NCI-H345 (cell line): Measurements from ENCODE around the gene ERICH6.

Experiments used
- DNase-seq: peaks from one replicate; lab custom pipeline; 2025; lab: John Stamatoyannopoulos, UW

Gene ERICH6

DNA sequence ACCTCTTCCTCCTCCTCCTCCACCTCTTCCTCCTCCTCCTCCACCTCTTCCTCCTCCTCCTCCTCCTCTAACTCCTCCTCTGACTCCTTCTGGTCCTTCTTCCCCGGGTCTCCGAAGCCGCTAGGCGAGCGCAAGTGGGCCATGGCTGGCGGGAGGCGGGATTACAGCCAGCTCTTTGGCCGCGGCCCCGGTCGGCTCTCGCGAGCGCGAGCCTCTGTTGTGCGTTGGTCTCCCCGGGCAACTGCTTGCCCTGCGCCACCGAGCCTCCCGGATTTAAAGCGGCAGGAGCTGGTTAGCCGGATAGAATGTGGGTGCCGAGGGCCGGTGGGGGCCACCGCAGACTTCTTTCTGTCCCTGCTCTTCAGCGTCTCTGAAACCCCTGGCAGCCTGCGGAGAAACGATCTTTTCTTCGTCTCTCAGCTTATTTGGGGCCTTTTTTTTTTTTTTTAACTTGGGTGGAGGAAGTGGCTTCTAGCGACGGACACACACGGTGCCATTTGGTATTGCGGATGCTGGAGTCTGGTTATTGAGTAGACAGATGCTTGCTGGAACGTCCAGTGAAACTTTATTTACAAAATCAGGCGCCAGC, at the start of gene ERICH6:
TSS of gene ERICH6 (minus strand) at position 165 of the 589 bp plus-strand sequence. CDS start at position 143, 22 bp downstream.
- DNase-seq = peak; percentile 81

DNA sequence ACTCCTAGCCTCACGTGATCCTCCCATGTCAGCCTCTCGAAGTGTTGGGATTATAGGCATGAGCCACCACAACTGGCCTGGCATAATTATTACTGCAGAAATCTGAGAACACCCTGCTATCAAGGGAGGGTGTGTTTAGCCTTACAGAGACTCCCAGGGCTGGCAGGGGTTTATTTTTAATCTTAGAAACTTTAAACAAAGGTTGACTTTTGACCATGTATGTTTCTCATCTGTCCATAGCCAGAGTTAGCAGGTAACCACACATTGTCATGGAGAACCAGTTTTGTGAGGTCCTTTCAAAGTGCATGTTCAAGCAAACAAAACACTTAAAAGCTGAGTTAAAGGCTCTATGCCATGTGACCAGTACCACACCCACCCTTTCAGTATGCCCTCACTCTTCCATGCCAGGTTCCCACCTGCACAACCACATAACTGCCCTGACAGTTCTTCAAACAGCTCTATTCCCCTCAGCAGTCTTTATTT, 48.1 kb upstream of the ERICH6 start:
- peak; percentile 60 for DNase-seq

DNA sequence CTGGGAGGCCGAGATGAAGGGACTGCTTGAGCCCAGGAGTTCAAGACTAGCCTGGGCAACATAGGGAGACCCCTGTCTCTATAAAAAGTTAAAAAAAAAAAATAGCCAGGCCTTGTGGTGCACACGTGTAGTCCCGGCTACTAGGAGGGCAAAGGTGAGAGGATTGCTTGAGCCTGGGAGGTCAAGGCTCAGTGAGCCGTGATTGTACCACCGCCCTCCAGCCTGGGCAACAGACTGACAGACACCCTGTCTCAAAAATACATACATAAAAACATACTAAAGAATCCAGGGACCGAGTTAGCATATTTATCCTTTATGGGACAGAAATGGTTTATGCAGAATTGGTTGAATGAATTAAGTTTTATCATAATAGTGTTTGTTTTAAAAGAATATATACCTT, 45.5 kb upstream of the ERICH6 start:
- DNase-seq = no peak

DNA sequence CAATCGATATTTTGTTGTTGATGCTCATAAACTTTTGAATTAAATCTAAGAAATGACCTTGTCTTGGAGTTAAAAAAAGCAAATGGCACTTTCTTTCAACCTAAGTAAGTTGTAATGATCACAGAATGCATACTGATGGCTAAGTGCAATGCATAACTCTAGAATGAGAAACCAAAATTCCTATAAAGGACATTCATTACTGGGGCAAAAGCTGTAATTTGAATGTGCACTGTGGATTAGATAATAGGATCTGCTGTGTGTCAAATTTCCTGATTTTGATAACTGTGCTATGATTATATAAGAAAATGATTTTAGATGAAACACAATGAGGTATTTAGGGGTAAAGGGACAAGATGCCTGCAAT, 44.9 kb upstream of the ERICH6 start:
- no peak for DNase-seq

DNA sequence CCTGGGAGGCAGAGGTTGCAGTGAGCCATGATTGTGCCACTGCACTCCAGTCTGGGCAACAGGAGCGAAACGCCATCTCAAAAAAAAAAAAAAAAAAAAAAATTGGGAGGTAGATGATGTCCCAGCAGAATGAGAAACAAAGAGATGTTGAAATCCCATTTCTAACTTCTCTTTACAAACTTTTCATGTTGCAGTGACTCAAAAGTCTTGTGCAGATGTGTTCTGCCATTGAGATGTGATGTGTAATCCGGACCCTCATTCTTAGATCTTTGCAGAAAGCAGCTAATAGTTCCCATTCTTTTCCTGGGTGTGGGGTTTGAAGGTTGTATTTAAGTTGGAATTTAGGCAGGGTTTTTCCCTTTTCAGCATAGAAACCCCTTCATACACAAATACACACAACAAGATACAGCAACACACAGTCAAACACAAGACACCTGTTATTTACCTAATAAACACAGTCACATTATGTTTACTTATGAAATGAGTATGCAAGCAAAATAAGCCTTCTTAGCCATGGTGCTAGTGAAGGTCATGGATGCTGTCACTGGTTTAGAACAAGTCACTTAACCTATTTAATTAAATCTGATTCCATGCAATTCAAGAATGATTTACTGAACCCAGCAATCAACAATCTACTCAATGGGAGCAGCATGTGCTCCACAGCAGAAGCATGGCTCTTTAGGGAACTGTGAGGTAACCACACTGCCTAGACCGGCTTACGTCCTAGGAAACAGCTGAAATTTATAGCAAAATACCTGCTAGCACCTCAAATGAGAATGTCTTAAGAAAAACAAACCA, 44.4 kb upstream of the ERICH6 start:
- no peak for DNase-seq

DNA sequence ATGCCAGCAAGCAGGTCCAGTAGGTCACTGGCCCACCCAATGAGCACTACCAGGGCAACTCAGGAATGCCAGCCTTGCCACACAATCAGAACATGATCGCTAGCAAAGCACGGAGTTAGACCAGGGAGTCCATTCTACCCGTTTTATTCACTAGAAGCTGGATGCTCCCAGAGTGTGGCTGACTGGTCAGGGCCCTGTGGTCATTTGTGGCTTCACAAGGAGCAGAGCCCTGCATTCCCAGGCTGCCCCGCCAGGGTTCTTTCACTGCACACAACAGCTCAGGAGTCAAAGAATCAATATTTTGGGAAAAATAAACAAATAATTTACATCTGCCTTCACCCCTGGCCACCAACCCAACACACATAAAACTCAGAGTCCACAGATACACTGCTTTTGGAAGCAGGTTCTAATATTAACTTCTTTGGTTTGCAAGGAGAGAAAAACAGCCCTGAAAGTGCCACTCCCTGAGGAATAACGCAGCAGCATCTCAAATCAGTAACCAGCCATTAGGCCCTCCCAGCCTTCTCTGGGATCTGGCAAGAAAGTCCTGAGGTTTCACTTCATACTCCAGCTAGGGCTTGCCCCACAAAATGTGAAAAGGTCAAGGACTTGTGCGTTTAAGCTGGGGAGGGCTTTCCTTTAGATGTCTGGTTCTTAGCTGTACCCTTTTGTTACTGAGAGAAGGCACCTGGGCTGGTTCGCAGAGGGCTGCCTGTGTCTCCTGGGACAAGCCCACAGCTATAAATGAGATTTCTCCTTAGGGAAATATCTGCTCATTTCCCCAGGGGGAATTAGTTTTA, 43.3 kb upstream of the ERICH6 start:
- DNase-seq = no peak

DNA sequence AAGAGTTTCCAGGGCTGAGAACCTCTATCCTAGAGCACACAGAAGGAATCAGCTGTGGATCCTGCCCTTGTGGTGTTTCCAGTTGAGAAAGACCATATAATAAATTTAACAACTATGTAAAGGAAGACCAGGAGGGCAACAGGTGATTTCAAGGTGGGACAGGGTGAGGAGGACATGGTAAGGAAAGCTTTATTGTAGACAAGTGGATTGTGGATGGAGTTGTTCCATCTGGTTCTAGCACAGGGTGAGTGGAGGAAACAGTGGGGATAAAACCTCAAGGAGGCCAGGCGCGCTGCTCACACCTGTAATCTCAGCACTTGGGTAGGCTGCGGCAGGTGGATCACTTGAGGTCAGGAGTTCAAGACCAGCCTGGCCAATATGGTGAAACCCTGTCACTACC, 42.1 kb upstream of the ERICH6 start:
- no peak for DNase-seq

DNA sequence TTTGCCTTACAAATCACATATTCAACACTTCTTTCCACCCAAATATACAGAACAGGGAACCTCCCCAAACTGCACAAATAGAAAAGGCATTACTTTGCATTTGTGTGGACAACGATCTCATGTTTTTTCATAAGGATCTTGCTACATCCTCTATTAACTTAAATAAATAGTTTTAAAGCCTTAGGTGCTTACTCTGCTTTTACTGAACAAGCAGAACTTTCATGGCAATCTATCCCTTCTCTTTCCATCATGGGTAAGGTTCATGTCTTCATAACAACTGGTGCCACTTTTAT, 41.1 kb upstream of the ERICH6 start:
- no peak for DNase-seq

DNA sequence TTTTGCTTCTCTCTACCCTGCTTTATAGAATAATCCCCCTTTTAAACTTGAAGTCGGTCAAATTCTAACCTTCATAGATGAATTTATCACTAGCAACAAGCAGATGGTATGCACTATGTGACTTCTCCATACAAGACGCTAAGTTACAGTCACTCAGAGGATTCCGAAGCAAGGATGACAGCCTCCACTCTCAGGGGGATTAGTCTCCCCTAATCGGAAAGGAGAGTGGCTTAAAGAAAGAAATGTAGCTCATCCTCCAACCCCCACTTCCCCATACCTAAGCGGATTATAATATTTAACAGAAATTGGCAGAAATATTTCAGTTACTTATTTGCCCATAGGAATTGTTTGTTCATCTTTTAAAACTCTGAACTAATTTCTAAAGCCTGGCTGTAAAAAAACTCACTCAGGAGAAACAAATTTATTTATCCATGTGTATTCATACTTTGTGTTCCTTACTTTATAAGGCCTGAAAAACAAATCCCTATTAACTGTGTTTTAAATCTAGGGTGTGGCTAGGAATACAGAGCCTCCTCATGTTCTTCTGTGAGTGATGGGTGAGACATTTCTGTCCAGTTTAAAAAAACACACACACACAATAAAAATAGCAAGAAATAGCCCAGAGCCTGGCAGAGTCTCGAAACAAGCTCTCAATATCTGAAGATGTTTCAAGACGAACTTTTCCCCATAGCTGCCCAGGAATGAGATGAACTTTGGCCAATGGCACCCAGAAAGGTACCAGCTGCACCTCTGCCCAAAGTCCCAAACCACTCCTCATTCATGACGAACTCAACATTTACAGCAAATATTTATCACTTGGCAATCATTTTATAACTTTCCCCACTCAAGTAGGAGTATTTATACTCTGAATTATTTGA, 40.6 kb upstream of the ERICH6 start:
- DNase-seq = no peak

DNA sequence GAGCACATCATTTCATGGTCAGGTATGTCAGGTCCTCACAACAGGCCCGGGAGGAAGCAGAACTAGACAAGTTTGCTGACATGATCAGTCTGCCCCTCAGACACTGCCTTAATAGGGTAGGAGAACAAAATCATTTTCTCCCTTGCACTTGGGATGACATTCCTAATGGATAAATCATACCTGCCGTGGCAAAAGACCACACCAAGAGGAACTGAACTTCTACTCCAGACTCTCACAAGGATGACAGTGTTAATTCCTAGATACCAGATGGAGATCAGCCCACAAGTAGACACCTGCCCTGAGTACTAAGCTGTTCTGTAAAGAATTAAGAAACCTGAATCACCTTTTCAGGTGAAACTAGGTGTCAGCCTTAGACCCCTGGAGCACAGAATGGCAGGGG, 39.8 kb upstream of the ERICH6 start:
- DNase-seq = no peak

DNA sequence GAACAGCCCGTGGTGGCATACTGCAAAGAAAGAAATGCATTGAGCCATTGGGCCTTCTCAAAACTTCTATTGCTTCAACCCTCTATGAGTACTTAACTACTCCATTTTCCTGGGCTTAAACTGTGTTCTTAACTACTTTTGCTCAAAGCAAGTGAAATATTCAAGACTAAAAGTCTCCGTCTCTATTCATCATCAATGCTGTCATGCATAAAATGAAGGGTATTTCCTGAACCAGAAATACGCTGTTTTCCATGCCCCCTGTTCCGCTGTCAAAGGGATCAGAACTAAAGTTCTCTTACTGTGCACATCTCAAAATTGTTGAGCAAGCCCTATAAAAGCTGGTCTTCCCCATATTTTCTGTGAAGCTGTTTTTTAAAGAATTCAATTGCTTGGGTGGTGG, 39.0 kb upstream of the ERICH6 start:
- no peak for DNase-seq

DNA sequence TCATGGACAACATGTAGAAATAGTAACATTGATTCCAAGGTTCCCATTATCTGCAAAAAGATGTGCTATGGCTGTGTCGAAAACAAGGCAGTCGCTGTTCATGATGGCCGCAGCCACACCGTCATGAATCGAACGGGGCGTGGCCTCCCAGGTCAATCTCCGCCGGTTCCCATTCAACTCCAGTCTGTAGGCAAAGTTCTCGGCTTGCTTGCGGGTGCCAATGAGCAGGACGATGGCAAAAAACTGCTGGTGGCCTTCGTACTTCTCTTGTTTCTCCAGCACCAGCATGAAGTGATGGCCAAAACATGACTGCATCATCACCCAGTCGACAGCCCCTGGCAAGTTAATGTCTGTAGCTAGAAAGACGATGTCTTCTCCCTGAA, 38.4 kb upstream of the ERICH6 start:
- DNase-seq = no peak

DNA sequence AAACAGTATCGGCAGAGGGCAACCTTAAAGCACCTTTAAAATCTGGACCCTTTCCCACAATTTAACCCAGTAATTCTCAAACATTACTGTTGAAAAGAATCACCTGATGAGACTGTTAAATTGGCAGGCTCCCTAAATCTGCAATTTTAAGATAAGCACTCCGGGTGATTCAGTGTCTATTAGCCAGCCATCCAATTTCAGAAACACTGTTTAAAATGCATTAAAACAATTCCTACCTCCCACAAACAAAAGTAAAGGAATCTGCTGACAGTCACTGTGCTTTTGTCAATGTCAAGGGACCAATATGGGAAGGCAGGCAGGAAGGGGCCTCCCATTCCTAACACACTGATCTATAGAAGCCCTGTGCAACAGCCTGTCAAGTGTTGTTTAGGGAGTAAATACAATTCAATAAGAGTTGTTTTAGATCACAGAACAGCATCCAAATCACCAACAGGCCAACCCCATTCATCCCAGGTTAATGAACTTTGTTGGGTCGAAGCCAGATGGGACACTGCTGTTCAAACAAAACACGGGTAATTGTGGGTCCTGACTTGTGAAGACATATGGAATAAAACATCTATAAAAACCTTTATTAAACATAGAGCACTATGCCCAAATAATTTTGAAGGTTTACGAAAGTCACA, 37.9 kb upstream of the ERICH6 start:
- no peak for DNase-seq

DNA sequence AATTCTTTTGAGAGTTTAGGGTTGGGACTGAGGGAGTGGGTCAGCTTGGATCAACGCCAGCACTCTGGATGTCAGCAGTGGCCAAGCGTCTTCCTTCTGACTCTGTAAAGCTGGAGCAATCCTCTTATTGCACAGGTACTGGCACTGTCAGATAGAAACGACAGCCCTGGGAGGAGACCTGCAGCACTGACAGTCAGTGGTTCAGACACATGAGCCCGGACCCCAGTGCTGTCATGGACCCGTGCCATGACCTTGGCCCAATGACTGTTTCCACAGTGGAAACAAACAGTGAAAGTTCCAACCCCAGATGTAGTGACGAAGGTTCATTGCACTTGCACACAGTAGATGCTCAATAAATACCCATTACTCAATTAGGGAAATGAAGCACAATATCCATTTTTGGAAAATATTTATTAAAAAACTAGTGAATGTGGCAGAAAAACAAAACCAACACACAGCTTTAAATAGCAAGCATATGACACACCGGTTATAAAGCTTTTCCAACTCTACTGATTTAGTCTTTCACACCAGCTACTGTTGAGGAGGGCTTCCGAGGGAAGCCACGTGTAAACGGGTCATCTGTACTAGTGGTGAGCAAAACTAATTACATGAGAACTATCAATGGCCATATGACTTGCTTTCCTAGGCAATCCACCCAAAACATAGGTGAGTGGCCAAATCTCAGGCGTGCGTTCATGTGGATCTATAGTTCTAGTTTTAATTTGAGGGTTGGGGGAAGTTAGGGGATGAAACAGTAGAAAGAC, 37.2 kb upstream of the ERICH6 start:
- no peak for DNase-seq

DNA sequence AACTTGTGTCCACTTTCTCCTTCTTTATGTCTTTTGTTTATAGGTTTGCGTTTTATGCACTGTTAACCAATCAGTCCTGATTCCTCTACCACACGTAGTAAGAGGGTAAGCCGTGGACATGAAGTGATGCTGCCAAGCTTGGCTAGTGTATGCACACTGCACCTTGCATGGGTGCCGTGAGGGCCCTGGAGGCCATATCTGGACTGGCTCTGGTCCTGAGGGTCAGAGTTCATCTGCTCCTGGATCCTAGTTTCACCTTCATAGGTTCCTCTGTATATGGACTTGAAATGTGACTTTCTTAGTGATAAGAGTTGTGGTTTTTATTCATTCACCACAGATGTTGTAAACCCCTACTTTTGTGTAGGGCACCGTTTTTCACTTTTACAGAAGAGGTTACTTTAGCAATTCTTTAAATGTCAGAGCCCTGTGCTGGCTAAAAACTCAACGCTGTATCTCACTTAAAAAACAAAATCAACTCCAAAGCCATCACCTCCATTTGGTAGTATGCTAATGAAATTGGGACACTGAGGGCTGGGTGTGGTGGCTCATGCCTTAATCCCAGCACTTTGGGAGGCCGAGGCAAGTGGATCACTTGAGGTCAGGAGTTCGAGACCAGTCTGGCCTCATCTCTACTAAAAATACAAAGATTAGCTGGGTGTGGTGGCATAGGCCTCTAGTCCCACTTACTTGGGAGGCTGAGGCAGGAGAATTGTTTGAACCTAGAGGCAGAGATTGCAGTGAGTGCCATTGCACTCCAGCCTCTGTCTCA, 36.3 kb upstream of the ERICH6 start:
- no peak for DNase-seq

DNA sequence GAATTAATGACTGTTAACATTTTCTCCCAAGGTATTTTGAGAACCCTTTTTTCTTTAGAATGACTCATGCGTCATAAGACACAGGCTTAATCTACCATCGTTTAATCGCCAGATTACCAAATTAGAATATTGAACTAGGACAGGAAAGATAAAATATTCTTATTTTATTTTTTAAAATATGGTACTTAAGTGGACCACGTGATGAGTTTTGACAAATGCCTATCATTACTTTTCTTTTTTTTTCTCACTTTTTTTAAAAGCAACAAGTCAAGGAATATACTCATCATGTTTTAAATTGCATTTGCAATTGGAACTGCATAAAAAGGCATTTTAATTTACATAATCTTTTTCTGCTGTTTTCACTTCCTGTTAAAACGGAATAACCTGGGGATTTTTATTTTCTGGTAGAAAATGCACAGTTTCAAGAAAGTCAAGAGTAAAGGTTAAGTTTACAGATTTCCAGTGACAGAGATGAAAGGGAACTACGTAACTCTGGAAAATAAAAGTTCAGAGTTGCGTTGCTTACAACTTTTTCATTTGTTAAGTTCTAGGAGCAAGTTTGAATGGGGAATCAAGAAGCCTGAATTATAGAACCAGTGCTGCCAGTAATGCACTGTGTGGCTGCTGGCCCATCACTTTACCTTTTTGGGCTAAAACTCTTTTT, 35.6 kb upstream of the ERICH6 start:
- DNase-seq = no peak

DNA sequence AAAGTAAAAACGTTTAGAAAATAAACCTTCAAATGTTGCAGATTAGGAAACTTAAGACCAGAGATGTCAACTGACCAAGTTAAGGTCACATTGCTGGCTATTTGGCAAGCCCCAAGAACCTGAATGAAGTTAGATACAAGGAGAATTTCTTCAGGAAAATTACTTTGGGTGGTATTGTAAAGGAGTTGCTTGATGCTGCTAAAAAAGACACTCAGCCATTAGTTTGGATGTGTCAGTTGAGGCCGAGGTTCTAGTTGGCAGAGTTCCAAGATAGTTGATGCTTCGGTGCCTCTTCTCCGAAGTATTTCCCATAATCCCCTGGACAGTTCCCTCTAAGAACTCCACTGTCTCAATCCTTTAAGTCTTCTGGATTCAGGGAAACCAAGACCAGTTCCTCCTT, 35.0 kb upstream of the ERICH6 start:
- DNase-seq = no peak

DNA sequence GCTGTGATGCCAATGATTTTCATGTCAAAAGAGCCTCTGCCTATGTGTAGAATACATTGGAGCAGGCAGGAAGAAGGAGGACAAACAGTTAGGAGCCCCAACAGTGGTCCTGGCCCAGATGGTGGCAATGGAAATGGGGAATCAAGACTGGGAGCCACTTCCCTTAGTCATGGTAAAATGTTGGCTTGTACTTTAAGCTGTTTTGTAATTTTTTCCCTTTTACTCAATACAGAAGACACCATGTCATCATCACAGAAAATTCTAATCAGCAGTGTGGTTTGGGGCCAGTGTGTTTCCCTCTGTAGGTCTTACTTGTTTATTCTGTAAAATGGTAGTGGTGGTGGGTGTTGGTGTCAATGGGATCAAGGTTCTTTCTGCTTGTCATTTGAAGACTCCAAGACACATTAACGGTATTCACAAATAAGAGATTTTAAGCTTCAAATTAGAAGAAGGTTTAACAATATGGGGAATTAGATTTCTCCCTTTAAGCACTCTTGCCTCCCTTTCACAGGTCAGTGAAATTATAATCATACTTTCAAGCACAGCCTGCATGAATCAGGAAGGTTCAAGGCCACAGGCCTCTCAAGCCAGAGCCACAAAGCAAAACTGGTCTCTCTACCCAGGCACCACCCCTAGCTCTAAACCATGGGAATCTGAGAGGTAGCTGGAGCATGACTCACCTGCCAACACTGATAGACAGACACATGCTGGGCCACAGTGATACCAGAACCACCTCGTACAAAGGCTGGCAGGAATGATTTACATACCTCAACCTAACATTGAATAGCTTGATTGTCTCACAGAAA, 34.4 kb upstream of the ERICH6 start:
- no peak for DNase-seq
